Vagina (tissue), 2 donors: ENCODE measurements around the gene USH2A. TPM values are rescaled to one million over a fixed set of nuclear protein-coding genes. Genes with fewer than 3 reads are reported as not detected.

Source experiments
- DNase-seq, 2 donors: peaks; one replicate each; pipeline ENCODE4 v3.0.0-alpha.2; 2017; ENCODE audit errors: extremely low spot score in 2 of 2
- H3K27ac ChIP-seq: fragments of 200-600 bp; sonication (generic); one replicate; pipeline ENCODE4 v1.5.1; 2019
- H3K27me3 ChIP-seq: fragments of 200-600 bp; sonication (generic); one replicate; pipeline ENCODE4 v1.5.1; 2019
- H3K36me3 ChIP-seq, 2 donors: fragments of 200-600 bp; sonication (generic); one replicate each; pipeline ENCODE4 v1.5.1; 2017 to 2019
- H3K4me1 ChIP-seq: fragments of 200-600 bp; sonication (generic); one replicate; pipeline ENCODE4 v1.5.1; 2019
- H3K4me3 ChIP-seq, 2 donors: fragments of 200-600 bp; sonication (generic); 1 replicate in 1 of 2; 2 replicates in 1 of 2; pipeline ENCODE4 v1.5.1; 2016 to 2019
- H3K9me3 ChIP-seq: fragments of 200-600 bp; sonication (generic); one replicate; pipeline ENCODE4 v1.5.1; 2019
- CTCF ChIP-seq, 3 experiments: fragments of 450-650 bp in 2 of 3; fragments of 200-600 bp in 1 of 3; sonication (generic) in 1 of 3; IDR thresholded peaks; one replicate each; pipeline ENCODE4 v1.5.1; 2017 to 2019; ENCODE audit warnings: antibody characterized with exemption in 3 of 3, mild to moderate bottlenecking in 2 of 3, moderate library complexity in 2 of 3
- POLR2A ChIP-seq, 2 donors: fragments of 450-650 bp; IDR thresholded peaks; one replicate each; pipeline ENCODE4 v1.6.1; 2017; ENCODE audit warnings: antibody characterized with exemption in 2 of 2, mild to moderate bottlenecking in 2 of 2, moderate library complexity in 2 of 2
- POLR2AphosphoS5 ChIP-seq, 2 donors: sonication (generic); formaldehyde crosslinking; IDR thresholded peaks; one replicate each; pipeline ENCODE4 v1.9.0; 2017; ENCODE audit warnings: antibody characterized with exemption in 2 of 2, mild to moderate bottlenecking in 2 of 2, low read depth in 1 of 2; ENCODE audit not compliant: insufficient read depth in 1 of 2
- intact Hi-C: fragments of 100-400 bp; cut with DNase I; formaldehyde crosslinking; loops from one replicate; pipeline ENCODE4 v1.15.1; 2023
- total RNA-seq: library from RNA; depleted of rRNA; stranded (reverse); fragments of >200 nt; gene quantifications from one replicate; pipeline ENCODE4 v1.2.3, GENCODE V29; 2016

USH2A gene
- total RNA-seq, 1 donor from 2014 or later: under 0.01 TPM

GRCh38 chr1:215640429-215641148, 782.7 kb downstream of the USH2A start:
- Histone ChIP-seq H3K27me3 (no peaks in the 10 kb centered on the region), H3K9me3 (no peaks in the 10 kb centered on the region), H3K4me1 (peaks cover 19% of the 10 kb centered on the region), H3K27ac (no peak overlapping the region), H3K4me3 (no peak overlapping the region), H3K36me3 (no peaks in the 10 kb centered on the region)
- no peak for DNase-seq
- no peak for TF ChIP-seq POLR2AphosphoS5 (IDR thresholded peaks at IDR 0.05; ENCODE audit: insufficient read depth in 1 of 2, low read depth in 1 of 2)
- no peak for TF ChIP-seq POLR2A (IDR thresholded peaks at IDR 0.05)
- TF ChIP-seq CTCF (IDR thresholded peaks at IDR 0.05): no peak
- intact Hi-C loops: no loop called here

GRCh38 chr1:215637041-215637573, 786.1 kb downstream of the USH2A start:
- Histone ChIP-seq H3K36me3 (no peaks in the 10 kb centered on the region), H3K27ac (peak overlapping the region; percentile 35), H3K4me1 (peaks cover 20% of the 10 kb centered on the region), H3K9me3 (no peaks in the 10 kb centered on the region), H3K27me3 (no peaks in the 10 kb centered on the region), H3K4me3 (no peak overlapping the region)
- DNase-seq: no peak
- intact Hi-C loops: no loop called here
- TF ChIP-seq CTCF (IDR thresholded peaks at IDR 0.05) (no peak), POLR2A (IDR thresholded peaks at IDR 0.05) (no peak), POLR2AphosphoS5 (IDR thresholded peaks at IDR 0.05; ENCODE audit: insufficient read depth in 1 of 2, low read depth in 1 of 2) (no peak)

GRCh38 chr1:215636258-215636965, 786.8 kb downstream of the USH2A start:
- TF ChIP-seq POLR2A (IDR thresholded peaks at IDR 0.05) (no peak), CTCF (IDR thresholded peaks at IDR 0.05) (no peak), POLR2AphosphoS5 (IDR thresholded peaks at IDR 0.05; ENCODE audit: insufficient read depth in 1 of 2, low read depth in 1 of 2) (no peak)
- H3K4me1 ChIP-seq: peaks cover 20% of the 10 kb centered on the region

GRCh38 chr1:215635827-215636226, 787.4 kb downstream of the USH2A start:
- no peaks in the 10 kb centered on the region for H3K9me3 ChIP-seq
- peak overlapping the region; percentile 35 for H3K27ac ChIP-seq
- no peaks in the 10 kb centered on the region for H3K36me3 ChIP-seq
- TF ChIP-seq POLR2A (IDR thresholded peaks at IDR 0.05) (no peak), POLR2AphosphoS5 (IDR thresholded peaks at IDR 0.05; ENCODE audit: insufficient read depth in 1 of 2, low read depth in 1 of 2) (no peak), CTCF (IDR thresholded peaks at IDR 0.05) (no peak)
- no peak for DNase-seq
- peaks cover 20% of the 10 kb centered on the region for H3K4me1 ChIP-seq
- H3K27me3 ChIP-seq: no peaks in the 10 kb centered on the region
- intact Hi-C loops: no loop called here
- no peak overlapping the region for H3K4me3 ChIP-seq

More at GRCh38 chr1:215636258-215636965, 786.8 kb downstream of the USH2A start:
- DNase-seq: no peak
- H3K4me3 ChIP-seq: no peak overlapping the region
- H3K27ac ChIP-seq: peak overlapping the region; percentile 35
- intact Hi-C loops: no loop called here
- H3K9me3 ChIP-seq: no peaks in the 10 kb centered on the region
- H3K36me3 ChIP-seq: no peaks in the 10 kb centered on the region
- H3K27me3 ChIP-seq: no peaks in the 10 kb centered on the region
